ENCODE results near the gene DRD1. TPM values are rescaled to one million over a fixed set of nuclear protein-coding genes. Genes with fewer than 3 reads are reported as not detected.
"Not testable (repeated sequence)": the region's sequence is repeated elsewhere in the genome, so short reads cannot be mapped to it uniquely, and the experiment has no call there.

Gene DRD1
- polyA plus RNA-seq, 1 experiment: not detected

GRCh38 chr5:175447571-175447970, 3.6 kb upstream of the DRD1 start:
- H3K27me3 ChIP-seq (ENCODE audit: control insufficient read depth, insufficient read depth, low read length): peaks cover 3% of the 10 kb centered on the region
- POLR2A ChIA-PET: no interaction called here
- CTCF ChIA-PET: interaction anchor here (1.3 to 2.8 kb wide), 2 partner anchors 11 to 17 kb away, joined by 3 to 8 read pairs; no protein-coding TSS in a partner anchor
- TF ChIP-seq CTCF (IDR thresholded peaks at IDR 0.05; ENCODE audit: insufficient read depth, low read depth, low read length): no peak
- no peak overlapping the region for H3K4me3 ChIP-seq (ENCODE audit: low read depth, low read length)
- no peaks in the 10 kb centered on the region for H3K36me3 ChIP-seq (ENCODE audit: control insufficient read depth, insufficient read depth, low read length)
- no peak for DNase-seq (ENCODE audit: low read depth)

GRCh38 chr5:175446378-175446777, 2.4 kb upstream of the DRD1 start:
- H3K36me3 ChIP-seq (ENCODE audit: control insufficient read depth, insufficient read depth, low read length); H3K4me3 ChIP-seq (ENCODE audit: low read depth, low read length); POLR2A ChIA-PET; H3K27me3 ChIP-seq (ENCODE audit: control insufficient read depth, insufficient read depth, low read length); DNase-seq (ENCODE audit: low read depth): not testable (repeated sequence)
- CTCF ChIA-PET: interaction anchor here (2.8 kb wide), 1 partner anchor 18 kb away, joined by 8 read pairs; no protein-coding TSS in a partner anchor

- DNase-seq (ENCODE audit: low read depth): no peak
- POLR2A ChIA-PET: no interaction called here
- no peaks in the 10 kb centered on the region for H3K36me3 ChIP-seq (ENCODE audit: control insufficient read depth, insufficient read depth, low read length)
- no peak overlapping the region for H3K4me3 ChIP-seq (ENCODE audit: low read depth, low read length)
- H3K27me3 ChIP-seq (ENCODE audit: control insufficient read depth, insufficient read depth, low read length): peaks cover 3% of the 10 kb centered on the region
- TF ChIP-seq CTCF (IDR thresholded peaks at IDR 0.05; ENCODE audit: insufficient read depth, low read depth, low read length): no peak; the same call in 1 of the 2 replicates
- CTCF ChIA-PET: interaction anchor here (0.7 to 1.9 kb wide), 3 partner anchors 10 to 534 kb away, joined by 3 to 4 read pairs (median 3); no protein-coding TSS in a partner anchor
Observed at GRCh38 chr5:175444905-175445456, 999 bp upstream of the DRD1 start.

- DNase-seq (ENCODE audit: low read depth): no peak
- Histone ChIP-seq H3K4me3 (ENCODE audit: low read depth, low read length) (no peak overlapping the region), H3K36me3 (ENCODE audit: control insufficient read depth, insufficient read depth, low read length) (no peaks in the 10 kb centered on the region), H3K27me3 (ENCODE audit: control insufficient read depth, insufficient read depth, low read length) (peaks cover 3% of the 10 kb centered on the region)
- no peak for TF ChIP-seq CTCF (IDR thresholded peaks at IDR 0.05; ENCODE audit: insufficient read depth, low read depth, low read length)
- CTCF ChIA-PET: interaction anchor here (1.0 to 1.3 kb wide), 3 partner anchors 21 to 533 kb away, joined by 3 to 6 read pairs (median 5); no protein-coding TSS in a partner anchor
- POLR2A ChIA-PET: no interaction called here
Observed at GRCh38 chr5:175443514-175444059, 395 bp downstream of the DRD1 start.

GRCh38 chr5:175438234-175438857, 5.6 kb downstream of the DRD1 start:
- no peak overlapping the region for H3K4me3 ChIP-seq (ENCODE audit: low read depth, low read length)
- DNase-seq (ENCODE audit: low read depth): no peak
- ChIA-PET CTCF (no interaction called here), POLR2A (no interaction called here)
- no peaks in the 10 kb centered on the region for H3K36me3 ChIP-seq (ENCODE audit: control insufficient read depth, insufficient read depth, low read length)
- no peaks in the 10 kb centered on the region for H3K27me3 ChIP-seq (ENCODE audit: control insufficient read depth, insufficient read depth, low read length)
- no peak for TF ChIP-seq CTCF (IDR thresholded peaks at IDR 0.05; ENCODE audit: insufficient read depth, low read depth, low read length)
